GM21576 (cell line): ENCODE results near the gene GAS6.

Experiments used
- ATAC-seq: cut with Tn5 transposase; IDR thresholded peaks from one replicate; pipeline ENCODE4 v1.9.1; 2021; ENCODE audit warnings: mild to moderate bottlenecking, moderate library complexity; ENCODE audit not compliant: unreplicated experiment

Gene GAS6

DNA sequence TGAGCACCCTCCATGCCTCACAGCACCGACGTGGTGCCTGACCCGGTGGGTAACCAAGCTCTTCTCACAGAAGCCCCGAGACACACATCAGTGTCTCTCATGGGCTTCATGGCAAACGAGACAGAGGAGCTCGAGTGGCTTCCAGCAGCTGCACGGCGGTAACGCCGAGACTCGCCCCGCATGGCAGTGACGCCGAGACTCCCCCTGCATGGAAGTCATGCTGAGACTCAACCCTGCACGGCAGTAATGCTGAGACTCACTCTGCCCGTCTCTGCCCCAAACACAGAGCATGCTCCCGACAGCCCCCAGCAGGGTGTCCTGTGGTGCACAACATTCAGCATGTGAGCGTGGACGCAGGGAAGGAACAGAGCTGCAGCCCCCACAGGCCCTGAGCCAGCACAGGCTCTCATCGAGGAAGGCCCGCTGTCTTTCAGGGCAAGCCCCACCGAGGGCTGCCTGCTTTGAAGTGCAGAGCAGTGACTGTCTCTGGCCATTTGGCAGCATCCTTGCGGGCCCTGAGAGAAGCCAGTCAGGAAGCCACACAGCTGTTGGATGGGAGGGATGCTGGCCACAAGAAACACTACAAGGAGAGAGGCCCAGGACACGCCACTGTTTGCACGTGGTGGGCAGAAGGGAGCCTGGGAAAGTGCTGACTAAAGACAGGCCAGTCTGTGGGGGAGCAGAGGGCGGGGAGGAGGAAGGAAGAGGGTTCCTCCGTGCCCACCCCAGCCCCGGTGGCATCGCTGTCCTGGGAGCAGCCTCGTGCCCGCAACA lies 9.5 kb downstream of the GAS6 start:
- ATAC-seq: no peak

DNA sequence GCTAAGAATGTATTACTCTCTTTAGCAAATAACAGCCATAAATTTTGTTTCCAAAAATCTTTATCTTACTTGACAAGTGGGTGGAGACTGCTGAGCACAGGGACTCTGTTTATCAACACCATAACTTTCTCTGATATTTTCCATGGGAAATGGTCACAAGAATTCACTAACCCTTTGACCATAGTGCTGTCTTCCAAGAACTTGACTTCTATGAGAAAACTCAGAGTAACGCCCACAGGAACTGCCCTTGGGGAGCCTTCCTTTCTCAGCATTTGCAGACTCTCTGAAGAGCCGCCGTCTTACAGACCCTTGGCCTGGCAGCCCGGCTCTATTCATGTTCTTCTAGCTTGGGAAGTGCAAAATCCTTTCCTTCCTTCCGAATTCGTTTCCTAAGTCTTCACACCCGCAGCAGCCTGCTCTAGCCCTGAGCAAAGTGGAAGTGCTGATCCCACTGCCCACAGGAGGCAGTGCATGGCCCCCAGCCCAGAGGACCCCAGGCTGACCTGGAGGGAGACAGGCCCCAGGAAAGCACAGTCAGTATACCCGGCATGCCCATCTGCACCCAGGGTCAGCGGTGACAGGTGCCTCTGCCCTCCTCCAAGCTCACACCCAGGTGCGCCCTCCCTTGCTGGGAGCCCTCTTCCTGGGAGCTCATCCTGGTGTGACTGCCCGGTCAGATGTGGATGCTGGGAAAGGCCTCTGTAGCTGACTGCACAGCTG lies 10.2 kb downstream of the GAS6 start:
- no peak for ATAC-seq

DNA sequence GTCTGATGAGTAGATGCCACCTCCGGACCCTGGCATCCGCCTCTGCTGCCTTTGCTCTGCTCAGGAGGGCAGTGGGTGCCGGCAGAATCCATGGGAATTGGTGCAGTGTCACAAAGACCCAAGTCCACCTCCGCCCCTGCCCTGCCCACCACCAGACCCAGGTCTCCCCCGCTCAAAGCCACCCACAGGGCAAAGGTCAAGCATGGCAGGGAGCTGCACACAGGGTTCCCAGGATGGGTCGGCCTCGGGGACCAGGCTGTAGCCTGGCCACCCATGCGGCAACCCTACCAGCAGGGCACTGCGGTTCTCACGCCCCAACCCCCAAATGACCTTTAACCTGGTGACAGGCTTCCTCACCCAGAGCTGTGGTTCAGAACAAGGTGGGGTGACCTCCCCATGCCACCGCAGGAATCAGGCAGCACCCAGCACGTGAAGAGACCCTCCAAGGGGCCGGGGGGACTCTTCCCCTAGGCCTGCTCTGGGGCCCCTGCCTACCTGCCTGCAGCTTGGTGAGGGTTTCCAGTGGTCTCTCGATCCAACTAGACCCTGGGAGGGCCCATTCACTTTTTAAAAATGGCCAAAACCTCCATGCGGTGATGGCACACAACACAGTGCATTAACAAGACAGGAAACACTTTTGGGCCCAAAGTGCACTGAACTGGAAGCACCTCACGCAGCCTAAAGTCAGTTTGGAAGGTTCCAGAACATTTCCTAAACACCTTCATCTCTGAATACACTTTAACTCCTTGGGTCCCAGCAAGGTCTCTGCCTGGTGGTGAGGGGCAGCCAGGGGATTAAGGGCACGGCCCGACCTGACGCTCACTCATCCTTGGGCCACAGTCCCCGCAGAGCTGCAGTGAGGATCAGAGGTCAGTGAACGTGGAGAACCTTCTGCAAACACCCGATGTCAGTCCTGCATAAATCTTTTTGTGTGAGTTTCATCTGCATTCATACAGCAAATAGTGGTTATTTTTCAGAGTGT lies 11.0 kb downstream of the GAS6 start:
- ATAC-seq: no peak

DNA sequence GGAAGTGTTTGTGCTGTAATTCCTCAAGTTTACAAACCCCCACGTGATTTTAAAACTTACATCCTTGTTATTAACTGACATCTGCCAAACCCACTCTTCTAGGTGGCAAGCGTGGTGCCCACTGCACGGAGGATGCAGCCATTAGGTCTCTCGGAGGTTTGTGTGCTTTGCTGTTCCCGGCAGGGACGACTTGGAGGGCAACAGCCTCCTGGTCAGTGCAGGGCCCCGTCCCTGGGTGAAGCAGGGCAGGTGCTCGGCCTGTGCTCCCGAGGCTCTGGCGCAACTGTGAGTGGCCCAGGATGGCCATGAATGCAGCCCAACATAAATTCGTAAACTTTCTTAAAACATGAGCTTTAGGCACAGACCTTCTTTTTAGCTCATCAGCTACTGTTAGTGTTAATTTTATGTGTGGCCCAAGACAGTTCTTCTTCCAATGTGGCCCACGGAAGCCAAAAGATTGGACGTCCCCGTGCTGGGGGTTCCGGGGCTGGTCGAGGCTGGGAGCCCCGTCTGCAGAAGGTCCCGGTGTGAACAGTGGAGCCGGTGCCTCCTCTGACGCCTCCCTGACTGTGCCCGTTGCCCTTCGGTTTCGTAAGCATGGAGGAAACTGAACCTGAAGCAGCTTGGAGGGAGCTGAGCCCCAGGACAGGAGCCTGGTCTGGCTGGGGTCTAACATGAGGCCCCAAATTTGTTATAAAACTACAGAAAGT lies 11.9 kb downstream of the GAS6 start:
- ATAC-seq: no peak

DNA sequence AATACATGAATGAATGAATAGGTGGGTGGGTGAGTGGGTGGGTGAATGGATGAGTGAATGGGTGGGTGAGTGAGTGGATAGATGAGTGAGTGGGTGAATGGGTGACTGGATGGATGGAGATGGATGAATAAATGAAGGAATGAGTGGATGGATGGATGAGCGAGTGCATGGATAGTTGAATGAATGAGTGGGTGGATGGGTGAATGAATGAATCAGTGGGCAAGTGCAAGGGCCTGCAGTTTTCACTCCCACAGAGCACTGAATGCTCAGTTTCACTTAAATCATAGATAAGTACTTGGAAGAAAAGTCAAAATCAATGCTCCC lies 12.4 kb downstream of the GAS6 start:
- no peak for ATAC-seq

DNA sequence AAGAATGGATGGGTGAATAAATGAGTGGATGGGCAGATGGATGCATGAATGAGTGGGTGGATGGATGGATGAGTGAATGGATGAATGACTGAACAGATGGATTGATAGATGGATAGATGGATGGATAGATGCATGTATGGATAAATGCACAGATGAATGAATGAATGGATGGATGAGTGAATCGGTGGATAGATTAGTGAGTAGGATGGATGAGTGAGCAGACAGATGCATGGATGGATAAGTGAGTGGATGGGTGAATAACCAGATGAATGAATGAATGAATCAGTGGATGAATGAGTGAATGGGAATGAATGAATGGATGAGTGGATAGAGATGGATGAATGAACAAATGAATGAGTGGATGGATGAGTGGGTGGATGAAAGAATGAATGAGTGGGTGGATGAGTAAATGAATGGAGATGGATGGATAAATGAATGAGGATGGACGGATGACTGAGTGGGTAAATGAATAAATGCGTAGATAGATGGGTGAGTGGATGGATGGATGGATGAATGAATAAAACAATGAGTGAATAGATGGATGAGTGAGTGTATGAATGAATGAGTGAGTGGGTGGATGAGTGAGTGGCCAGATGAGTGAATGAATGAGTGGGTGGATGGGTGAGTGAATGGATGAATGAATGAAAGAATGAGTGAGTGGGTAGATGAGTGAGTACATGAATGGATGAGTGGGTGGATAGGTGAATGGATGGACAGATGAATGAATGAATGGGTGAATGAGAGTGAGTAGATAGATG lies 13.0 kb downstream of the GAS6 start:
- no peak for ATAC-seq

DNA sequence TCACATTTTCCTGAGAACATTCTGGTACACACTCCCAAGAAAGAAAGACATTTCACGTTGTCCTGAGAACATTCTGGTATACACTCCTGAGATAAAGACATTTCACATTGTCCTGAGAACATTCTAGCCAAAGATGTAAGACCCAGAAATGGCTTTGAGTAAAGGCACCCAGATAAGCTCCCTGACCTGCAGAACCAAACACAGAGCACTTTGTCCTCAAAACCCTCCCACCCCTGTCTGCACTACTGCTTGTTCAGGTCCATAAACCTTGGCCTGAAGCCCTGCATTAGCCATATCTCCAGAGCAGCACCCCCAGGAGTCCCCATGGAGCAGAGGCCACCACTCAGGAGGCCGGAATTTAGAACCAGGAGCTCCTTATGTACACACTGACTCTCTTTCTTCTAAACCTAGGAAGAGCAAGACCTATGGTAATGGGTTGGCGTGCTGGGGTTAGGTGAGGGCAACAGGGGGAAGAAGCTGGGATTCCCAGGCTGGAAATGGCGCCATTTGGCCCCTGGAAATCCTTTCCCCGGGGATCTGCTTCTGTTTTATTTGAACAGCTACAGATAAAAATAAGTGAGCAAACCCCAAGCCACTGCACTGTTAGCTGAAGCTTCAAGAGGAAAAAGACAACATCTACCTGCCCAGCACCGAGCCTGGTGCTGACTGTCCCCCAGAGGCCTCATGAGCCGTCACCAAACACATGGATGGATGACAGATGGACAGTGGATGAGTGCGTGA lies 13.7 kb downstream of the GAS6 start:
- ATAC-seq: no peak

DNA sequence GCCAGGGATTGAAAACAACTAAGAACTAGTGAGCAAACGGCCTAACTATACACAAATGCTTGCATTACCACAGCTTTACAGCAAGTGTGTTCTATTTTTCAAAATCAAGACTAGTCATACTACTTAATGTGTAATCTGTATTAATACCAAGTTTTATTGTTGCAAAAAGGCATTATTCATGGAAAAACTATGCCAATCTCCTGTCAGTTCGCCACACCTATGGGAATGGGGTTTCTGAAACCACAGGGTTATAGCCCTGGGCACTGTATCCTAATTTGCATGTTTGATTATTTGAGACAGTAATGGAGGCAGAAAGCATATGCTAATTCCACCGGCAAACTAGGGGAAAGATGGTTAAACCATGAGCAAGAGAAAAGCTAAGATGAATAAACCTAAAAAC lies 14.3 kb downstream of the GAS6 start:
- ATAC-seq: no peak

DNA sequence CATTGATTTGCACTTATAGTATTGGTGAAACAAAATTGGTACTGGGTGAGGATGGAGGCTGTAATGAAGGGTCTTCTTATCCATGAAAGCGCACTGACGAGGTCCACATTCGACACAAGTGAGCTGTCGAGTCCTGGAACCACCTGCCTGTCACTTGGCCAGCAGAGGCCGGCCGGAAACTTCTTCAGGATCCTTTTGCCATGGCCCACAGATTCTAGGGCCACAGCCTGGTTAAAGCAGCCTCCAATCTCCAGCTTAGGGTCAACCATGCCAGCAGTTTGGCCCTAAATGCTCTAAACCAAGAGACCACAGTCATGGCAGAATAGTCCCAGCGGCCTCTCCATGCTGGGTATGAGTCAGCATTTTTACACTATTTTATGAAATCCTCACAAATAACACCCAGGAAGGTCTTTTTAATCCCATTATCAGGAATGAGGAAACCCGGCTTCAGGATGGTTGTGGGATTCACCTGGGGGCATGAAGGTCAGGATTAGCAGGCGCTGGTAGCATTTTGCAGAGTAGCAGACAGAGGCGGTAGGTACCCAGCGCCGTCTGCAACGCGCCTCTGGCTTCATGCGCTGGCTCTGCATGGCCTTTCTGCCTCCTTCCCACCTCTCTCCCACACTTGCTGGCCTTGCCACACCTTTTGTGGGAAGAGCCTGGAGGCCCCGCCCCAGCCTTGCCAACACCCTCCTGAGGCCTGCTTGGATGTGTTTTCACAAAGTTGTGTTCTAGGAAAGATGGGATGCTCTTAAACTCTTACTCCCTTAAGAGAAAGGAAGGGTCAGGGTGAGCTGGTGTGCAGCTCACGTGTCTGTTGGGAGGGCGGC lies 15.2 kb downstream of the GAS6 start:
- no peak for ATAC-seq

DNA sequence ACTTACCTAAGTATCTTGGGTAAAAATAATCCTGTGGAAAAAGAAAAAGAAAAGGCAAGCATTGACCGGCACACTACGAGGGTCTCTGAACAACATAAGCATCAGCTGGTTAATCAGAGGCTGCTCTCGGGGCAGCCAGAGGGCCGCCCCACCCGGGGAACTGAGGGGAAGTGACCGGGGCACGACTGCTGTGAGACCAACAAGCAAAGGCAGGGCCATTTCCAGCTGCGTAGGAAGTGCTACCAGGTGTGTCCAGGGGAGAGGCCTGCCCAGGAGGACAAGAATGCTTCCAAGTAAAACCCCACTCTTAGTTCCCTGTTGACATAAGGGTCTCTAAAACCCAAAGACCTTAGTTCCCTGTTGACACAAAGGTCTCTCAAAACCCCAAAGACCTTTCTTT lies 15.9 kb downstream of the GAS6 start:
- ATAC-seq: no peak

DNA sequence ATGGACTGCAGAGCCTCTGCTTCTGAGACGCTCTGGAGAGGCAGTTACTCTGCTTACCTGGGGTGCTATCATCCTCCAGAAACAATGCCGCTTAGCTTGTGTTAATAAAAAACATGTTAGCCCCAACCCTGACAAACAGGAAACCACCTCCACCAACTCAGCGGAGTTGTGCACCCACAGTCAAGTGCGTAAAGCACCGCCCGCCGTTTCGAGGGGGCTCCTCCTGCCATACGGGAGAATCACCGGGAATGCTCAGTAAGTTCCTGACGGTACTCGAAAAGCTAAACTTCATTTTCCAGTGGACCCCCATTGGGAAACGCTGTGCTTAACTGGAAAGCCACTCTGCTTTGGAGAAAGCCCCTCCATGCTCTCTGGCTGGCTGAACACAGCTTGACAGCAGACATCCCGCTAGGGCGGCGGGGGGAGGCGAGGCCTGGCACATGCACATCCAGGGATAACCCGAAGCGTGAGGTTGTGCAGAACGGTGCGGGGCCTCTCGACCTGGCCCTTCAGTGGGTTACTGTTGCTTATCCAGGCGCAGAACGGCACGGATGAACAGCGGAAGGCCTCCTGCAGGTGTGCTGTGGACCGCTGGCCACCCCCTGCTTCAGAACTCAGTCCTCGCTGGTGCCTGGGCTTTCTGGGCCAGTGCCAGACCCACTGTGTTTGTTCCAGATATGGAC lies 17.1 kb downstream of the GAS6 start:
- ATAC-seq: no peak

DNA sequence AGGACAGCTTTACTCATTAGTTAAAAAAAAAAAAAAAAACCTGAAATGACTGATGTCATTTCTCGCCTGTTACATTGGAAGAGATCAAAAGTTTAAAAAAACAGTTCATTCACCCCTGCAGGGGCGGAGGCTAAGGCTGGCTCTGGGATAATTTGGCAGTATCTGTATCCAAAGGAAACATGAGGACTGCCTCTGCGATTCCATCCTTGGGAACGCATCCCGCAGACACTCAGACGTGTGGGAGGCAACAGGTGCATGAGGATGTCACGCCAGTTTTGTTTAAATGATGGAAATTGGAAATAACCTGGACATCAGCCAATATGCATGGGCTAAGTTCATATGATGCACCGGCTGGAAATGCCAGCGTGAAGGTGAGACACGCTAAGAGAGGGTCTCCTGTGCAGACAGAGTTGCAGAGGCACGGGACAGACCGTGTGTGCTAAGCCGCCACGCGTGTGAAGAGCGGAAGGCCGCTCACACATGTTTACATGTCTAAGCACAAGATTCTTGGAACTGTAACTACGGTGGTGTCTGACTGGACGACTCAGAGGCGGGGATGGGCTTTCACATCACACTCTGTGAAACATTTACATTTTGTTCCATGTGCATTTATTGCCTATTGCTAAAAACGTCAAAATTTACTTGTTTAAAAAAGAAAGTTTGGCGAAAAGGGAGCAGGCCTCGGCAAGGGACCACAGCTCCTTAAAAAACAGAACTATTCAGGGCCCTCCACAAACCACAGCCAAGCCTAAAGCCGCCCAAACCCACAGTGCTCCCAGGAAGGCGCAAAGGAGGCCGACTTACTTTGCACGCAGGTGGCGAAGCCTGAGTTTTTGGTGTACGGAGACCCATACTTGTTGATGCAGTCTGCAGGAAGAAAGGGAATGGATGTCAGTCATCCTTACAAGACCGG lies 17.9 kb downstream of the GAS6 start:
- ATAC-seq: no peak

DNA sequence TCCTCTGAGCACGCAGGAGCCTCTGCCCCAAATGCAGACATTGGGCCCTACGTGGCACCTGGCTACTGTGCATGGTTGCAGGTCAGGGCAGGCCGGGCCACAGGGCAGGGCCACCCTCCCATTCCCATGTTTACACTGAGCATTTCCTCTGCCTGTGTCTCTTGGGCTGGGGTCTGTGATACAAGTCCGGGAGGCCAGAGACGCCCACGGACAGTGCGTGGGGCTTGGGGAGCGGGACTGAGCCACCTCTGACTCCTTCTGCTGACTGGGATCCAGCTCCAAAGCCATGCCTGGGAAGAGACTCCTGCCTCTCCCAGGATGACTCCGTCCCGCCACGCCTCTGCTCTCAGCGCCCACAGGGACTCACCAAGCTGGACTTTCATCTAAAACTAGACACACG lies 18.8 kb downstream of the GAS6 start:
- ATAC-seq: no peak

DNA sequence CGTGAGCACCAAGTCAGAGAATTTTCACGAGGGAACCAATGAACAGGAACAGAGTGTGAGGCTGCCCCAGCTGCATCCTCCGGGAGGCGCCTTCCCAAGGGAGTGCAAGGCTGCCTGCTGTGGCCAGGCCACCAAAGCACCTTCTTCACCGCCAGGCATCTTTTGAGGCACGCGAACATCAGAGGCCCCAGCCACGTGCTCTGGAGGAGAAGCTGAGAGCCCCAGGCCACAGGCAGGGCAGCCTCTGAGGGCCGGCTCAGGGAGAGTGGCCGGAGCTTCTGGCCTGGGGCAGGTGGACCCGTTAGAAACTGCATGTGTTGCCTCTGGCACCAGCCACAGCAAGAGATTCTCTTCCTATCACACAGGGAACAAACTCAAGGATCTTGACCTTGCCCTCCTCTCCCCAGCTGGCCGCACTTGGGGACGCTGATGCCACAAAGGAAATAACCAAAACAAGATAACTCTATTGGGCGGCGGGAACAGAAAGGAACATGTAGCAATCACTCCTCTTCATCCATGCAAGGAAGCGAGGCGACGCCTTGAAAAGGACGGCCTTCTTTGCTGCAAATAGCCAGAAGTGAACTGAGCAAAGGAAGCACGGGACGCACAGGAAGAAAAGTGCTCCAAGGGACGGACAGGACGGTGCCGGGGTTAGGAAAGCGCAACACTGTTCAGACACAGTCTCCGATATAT lies 19.9 kb downstream of the GAS6 start:
- ATAC-seq: no peak

DNA sequence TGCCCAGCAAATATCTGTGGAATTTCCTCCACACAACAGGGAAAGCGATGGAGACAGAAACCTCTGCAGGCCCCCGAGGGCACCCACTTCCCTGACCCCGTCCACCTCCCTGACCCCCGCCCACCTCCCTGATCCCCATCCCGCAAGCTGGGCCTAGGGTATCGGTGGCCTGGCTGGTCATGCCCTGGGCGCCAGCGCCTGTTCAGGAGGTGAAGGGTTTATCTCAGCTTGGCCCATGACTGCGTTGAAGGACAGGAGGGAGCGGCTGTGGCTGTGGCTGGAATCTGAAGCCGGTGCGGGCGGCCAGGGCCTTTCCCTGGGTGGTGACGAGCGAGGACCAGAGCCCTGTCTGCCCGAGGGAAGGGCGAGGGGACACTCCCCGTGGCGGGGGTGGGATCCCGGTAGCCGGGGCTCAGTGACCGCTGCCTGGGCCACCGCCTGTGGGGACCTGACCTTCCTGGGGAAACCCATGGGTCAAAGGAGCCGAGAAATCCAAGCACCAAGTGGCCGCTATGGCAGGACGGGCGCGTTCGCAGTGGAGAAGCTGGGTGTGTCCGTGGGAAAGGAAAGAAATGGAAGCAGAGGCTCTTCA lies 20.7 kb downstream of the GAS6 start:
- ATAC-seq: no peak
